ENCODE measurements around the gene GNG11.
A peak's percentile ranks its signal among the peaks of the same experiment; 100 is the strongest.
"Not testable (repeated sequence)": the region's sequence is repeated elsewhere in the genome, so short reads cannot be mapped to it uniquely, and the experiment has no call there.

The GNG11 gene

GRCh38 chr7:93921607-93922566, at the start of gene GNG11:
Gene GNG11 (plus strand): TSS chr7:93921735. CDS start chr7:93922138, 403 bp downstream.
- peak; percentile 1 for DNase-seq

GRCh38 chr7:93873998-93874574, 47.4 kb upstream of the GNG11 start:
- no peak for DNase-seq

- no peak for DNase-seq
These were observed 43.8 kb upstream of the GNG11 start for GRCh38 chr7:93877742-93878141.

GRCh38 chr7:93879356-93879755, 42.2 kb upstream of the GNG11 start:
- DNase-seq = no peak

GRCh38 chr7:93882468-93882867, 39.1 kb upstream of the GNG11 start:
- no peak for DNase-seq

GRCh38 chr7:93883078-93883916, 38.2 kb upstream of the GNG11 start:
- no peak for DNase-seq

GRCh38 chr7:93883917-93884345, 37.6 kb upstream of the GNG11 start:
- no peak for DNase-seq

- no peak for DNase-seq
These were observed 37.0 kb upstream of the GNG11 start for GRCh38 chr7:93884541-93884940.

- no peak for DNase-seq
These were observed 32.3 kb upstream of the GNG11 start for GRCh38 chr7:93889261-93889660.

GRCh38 chr7:93890041-93890463, 31.5 kb upstream of the GNG11 start:
- DNase-seq = no peak

- DNase-seq = no peak
These were observed 31.0 kb upstream of the GNG11 start, which contains the start of gene TFPI2 for GRCh38 chr7:93890464-93891068. Gene TFPI2 (minus strand): TSS chr7:93890753. CDS start chr7:93890678, 75 bp downstream.

- no peak for DNase-seq
These were observed 27.1 kb upstream of the GNG11 start for GRCh38 chr7:93894426-93894825.

- no peak for DNase-seq
These were observed 26.4 kb upstream of the GNG11 start for GRCh38 chr7:93894966-93895640.

- DNase-seq = no peak
These were observed 25.5 kb upstream of the GNG11 start for GRCh38 chr7:93895859-93896600.

- DNase-seq = no peak
These were observed 23.9 kb upstream of the GNG11 start for GRCh38 chr7:93897680-93898079.

- DNase-seq = no peak
These were observed 18.6 kb upstream of the GNG11 start for GRCh38 chr7:93902777-93903423.

GRCh38 chr7:93906267-93906666, 15.3 kb upstream of the GNG11 start, which contains the start of gene GNGT1:
Gene GNGT1 (plus strand): TSS chr7:93906567. CDS start chr7:93906747, 180 bp downstream.
- no peak for DNase-seq

- DNase-seq = no peak
These were observed 11.2 kb upstream of the GNG11 start for GRCh38 chr7:93910076-93910994.

- DNase-seq = not testable (repeated sequence)
These were observed 10.3 kb upstream of the GNG11 start for GRCh38 chr7:93911242-93911641.
